Fibroblast of the conjunctiva (primary cell): ENCODE measurements around the gene DSCAML1.
A peak's percentile ranks its signal among the peaks of the same experiment; 100 is the strongest.

Experiments used
- DNase-seq: peaks from one replicate; pipeline ENCODE4 v3.0.0-alpha.2; 2010; ENCODE audit warnings: low read depth

The DSCAML1 gene, protein sequence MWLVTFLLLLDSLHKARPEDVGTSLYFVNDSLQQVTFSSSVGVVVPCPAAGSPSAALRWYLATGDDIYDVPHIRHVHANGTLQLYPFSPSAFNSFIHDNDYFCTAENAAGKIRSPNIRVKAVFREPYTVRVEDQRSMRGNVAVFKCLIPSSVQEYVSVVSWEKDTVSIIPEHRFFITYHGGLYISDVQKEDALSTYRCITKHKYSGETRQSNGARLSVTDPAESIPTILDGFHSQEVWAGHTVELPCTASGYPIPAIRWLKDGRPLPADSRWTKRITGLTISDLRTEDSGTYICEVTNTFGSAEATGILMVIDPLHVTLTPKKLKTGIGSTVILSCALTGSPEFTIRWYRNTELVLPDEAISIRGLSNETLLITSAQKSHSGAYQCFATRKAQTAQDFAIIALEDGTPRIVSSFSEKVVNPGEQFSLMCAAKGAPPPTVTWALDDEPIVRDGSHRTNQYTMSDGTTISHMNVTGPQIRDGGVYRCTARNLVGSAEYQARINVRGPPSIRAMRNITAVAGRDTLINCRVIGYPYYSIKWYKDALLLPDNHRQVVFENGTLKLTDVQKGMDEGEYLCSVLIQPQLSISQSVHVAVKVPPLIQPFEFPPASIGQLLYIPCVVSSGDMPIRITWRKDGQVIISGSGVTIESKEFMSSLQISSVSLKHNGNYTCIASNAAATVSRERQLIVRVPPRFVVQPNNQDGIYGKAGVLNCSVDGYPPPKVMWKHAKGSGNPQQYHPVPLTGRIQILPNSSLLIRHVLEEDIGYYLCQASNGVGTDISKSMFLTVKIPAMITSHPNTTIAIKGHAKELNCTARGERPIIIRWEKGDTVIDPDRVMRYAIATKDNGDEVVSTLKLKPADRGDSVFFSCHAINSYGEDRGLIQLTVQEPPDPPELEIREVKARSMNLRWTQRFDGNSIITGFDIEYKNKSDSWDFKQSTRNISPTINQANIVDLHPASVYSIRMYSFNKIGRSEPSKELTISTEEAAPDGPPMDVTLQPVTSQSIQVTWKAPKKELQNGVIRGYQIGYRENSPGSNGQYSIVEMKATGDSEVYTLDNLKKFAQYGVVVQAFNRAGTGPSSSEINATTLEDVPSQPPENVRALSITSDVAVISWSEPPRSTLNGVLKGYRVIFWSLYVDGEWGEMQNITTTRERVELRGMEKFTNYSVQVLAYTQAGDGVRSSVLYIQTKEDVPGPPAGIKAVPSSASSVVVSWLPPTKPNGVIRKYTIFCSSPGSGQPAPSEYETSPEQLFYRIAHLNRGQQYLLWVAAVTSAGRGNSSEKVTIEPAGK (N-terminal part only)

DNA sequence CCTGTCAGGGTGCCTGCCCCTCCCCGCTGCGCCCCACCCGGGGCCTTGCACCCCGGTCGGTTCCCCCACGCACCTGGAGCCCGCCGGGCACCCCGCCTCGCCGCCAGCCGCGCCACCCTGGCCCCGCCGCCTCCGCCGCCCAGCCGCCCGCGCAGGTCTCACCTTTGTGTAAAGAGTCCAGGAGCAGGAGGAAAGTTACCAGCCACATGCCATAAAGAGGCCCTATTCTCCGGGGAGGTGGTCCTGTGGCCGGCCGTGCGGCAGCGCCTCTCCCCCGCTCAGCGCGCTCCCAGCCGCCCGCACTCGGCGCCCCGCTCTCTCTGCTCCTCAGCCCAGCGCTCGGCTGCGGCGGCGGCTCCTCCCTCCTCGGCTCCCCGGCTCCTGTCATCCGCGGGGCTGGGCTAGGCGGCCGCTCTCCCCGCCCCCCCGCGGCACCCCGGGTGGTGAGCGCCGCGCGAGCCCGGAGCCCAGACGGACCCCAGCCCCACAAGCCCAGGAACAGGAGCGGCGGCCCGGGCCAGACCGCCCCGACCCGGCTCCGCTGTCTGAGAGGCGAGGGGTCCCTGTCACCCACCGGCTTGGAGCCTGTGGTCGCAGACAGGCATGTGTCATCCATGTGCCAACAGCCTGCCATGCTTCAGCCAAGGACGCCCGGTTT is at the start of gene DSCAML1:
Gene DSCAML1, minus strand, starts transcription at position 345 of the 658 bp plus-strand sequence. Its CDS starts 137 bp downstream, at position 208.
- DNase-seq, result no peak

DNA sequence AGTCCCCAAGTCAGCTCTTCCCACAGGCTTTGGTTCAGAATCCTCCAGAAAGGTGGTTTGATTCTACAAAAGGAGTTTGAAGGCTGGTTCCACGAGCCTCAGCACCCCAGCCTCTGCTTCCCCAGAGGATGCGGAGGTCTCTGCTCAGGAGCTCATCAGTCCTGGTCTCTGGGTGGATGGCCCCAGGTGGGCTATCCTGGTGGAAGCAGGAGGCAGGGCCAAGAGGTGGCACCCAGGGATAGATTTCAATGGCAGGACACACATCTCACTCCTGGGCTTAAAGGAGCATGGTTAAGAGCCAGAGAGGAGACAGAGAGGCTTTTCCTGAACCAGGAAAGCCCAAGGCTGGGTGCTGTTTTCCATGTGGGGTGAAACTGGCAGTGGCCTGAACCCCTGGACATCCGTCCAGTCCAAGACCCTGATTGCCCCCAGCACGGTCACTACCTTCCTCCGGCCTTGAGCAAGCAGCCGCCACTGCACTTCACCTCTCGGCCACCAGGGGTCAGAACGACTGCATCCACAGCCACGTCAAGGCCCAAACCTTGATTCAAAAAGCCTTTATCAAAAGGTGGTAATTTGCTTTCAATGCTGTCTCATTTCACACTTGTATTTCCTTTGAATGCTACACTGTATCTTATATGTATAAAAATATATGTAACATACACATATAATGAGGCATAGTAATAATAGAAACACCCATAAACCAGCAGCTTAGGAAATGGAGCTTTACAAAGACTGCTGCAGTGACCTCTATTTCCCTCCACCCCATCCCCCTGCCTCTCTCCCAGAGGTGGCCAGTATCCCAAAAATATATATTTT is 46.9 kb upstream of the DSCAML1 start:
- peak; percentile 49 for DNase-seq

DNA sequence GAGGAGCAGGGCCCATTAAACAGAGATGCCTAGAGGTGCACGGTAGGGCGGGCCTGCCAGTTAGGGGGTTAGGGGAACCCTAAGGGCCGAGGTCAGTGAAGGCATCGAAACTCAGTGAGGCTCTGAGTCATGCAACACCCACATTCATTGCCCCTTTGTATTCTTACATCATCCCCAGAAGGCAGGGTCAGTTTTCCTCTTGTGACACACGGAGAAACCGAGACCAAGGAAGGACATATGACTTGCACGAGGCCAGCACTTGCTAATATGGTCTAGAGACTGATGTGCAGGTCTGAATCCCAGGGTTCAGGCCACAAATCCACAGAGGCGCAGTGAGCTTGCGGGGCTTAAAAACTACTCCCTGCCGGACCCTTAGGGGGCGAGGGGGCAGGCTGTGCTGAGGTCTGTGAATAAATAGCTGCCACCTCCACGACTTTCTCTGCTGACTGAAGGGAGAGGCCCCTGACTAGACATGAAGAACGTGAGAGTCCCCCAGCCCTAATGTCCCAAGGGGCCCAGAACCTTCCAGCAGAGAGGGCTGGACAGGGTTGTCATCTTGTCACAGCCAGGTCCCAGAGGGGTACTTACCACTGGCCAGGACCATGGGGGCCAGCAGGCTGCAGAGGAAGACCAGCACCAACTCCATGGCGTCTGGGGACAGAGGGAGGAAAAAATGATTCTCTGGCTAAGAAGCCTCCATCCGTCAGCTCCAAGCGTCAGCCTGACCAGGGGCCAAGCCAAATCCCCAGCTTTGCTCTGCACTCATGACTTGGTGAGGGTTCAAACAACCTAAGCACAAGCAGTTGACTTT is 45.3 kb upstream of the DSCAML1 start:
- DNase-seq, result no peak

DNA sequence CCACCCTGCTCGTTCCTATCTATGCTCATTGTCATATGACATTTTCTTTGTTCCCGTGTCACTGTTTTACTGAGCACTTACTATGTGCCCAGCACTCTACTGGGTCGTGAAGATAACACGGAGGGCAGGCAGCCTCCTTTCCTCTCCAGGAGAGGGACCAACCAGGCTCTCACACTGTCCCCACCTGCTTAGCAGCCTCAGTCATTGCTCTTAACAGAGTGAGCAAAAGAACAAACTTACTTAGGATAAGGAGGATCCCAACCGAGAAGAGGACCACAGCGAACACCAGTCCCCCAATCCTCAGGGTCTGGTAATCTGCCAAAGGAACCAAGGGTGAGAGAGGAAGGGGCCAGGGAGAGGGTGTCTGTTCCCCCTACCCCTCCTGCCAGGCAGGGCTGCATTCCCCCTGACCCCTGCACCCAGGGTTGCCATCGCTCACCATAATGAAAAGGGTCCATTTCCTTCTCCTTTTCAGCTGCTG is 44.6 kb upstream of the DSCAML1 start:
- DNase-seq, result no peak

DNA sequence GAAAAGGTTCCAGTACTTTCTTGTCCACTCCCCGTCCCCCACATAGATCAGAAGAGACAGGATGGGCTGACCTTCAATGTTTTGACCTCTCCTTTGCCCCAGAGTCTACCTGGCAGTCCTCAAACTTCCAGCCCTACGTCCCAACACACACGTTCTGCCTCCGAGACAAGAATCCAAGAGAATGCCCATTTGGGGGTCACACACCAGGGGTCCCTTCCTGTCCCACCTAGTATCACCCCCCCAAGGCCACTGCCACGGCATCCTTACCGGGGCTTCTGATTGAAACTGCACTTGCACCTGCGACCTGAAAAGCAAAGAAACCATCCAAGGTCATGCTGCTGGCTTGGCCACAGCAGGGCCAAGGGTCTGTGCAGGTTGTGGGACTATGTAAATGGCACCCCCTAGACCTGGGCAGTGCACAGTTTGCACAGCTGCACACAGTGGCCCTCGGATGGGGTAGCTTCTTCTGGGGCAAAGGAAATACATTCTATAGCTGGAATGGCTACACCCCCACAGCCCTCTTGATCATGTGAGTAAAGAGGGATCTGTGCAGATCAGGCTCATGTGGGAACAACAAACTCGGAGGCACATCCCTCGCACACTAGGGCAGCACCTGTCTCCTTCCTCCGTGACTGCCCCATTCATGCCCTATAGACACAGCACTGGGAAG is 44.0 kb upstream of the DSCAML1 start:
- no peak for DNase-seq

DNA sequence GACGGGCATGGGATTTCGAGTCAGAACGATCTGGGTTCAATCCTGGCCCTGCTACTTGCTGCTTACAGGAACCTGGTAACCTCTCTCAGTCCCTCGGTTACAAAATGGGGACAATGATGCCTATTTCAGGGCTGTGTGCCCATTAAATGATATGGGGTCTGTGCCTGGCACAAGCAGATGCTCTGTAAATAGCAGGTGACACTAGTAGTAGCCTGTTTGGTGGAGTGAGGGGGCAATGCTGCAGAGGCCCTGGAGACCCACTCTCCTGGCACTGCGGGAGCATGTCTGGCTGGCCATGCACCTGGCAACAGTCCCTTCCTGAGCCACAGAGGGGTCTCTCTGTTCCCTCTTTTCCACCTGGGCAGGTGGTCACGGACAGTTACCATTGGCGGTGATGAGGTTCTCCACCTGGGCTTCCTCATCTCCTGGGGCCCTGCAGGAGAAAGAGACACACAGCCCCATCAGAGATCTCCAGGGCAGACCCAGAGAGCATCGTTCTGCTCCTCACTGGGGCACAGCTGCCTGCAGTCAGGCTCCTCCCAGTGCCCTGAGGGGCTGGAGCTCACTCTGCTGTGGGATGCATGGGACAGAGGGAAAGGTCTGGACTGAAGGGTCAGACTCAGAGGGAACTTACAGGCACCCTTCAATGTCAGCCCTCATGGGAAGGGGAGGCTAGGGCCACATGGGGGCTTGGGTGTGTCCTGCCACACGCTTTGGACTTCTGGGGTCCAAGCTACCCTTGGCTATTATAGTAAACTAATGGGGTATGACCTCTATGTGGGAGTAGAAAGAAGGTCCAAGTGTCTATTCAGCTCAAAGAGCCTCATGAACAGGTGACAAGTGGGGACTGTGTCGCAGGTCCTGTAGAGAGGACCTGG is 43.2 kb upstream of the DSCAML1 start:
- DNase-seq, result no peak

DNA sequence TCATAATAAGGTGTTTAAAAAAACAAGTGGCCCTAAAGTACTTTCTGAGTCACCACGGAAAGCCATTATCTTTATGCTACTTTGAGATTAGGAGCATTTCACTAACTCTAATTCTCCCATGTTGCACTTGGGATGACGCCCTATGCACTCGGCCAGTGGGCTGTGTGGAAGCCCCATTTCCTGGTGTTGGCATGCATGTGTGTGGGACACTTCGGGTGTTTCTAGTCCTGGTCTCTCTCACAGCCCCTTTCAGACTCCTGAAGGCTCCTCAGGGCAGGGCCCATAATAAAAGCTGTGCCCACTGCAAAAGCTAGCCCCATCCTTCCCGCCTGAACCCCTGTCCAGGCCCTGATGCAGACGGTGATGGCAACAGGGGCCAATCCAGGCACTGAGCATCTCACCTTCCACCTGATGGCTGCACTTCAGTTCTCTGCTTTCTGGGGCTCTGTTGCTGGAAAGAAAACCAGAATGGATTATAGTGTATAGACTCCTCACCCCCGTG is 42.4 kb upstream of the DSCAML1 start:
- no peak for DNase-seq

DNA sequence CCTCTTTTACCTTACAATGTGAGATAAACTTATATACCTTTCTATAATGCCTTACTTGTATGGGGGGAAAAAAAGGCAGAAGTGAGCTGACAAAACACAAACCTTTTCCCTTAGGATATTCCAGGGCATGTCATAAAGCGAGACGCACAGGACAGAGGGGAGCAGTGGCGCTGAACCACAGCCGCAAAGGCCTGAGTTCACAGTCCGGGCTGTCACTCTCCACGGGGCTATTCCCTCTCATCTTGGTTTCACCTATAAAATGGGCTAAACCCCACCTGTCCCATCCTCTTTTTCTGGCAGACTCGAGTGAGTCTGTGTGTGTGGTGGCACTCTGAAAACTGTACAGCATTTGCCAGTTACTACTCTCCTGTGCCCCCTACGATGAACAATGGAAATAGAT is 41.9 kb upstream of the DSCAML1 start:
- DNase-seq, result no peak

DNA sequence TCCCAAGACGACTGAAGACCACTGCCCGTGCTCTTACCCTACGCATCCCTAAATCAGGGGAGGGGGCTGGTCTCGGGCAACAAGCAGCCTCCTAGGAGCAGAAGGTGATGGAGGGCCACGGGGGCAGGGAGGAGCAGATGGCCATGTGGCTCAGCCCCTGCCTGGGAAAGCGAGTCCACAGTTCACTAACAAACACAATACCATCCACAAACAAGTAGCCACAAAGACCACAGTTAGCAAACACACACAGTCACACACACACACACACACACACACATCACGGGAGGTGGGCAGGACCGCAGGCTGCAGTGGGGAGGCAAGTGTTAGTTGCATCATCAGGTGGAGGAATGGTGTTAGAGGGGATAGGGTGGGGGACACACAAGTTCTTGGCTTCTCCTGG is 40.8 kb upstream of the DSCAML1 start:
- no peak for DNase-seq

DNA sequence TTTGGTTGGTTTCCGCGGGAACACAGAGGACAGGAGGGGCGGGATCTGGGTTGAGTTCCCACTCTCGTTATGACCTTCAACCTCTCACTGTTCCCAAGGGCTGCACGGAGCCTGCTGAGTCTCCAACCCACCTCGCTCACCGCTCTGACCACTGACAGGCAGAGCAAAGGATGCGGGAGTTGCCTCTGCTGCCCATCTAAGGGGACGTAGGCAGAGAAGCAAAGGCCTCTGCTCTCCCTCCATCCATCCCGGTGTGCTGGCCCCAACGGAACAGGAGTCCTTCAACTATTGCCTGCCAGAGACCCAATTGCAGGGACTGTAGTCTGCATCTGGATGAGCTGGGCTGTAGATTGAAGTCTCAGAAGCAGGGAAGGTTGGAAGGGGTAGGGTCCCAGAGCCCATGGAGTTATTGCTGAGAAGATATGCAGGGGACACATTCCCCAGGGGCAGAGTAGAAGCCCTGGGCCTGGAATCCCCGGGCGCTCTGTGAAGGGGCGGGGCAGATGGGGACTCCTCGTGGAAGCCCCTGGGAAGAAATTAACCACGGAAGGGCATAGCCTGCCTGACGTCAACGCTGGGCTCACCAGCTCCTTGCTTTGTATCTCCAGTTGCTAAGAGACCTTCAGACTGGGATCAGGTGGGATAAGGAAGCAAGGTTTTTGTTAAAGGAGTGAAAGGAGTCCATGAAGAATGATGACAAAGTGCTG is 40.2 kb upstream of the DSCAML1 start:
- no peak for DNase-seq

DNA sequence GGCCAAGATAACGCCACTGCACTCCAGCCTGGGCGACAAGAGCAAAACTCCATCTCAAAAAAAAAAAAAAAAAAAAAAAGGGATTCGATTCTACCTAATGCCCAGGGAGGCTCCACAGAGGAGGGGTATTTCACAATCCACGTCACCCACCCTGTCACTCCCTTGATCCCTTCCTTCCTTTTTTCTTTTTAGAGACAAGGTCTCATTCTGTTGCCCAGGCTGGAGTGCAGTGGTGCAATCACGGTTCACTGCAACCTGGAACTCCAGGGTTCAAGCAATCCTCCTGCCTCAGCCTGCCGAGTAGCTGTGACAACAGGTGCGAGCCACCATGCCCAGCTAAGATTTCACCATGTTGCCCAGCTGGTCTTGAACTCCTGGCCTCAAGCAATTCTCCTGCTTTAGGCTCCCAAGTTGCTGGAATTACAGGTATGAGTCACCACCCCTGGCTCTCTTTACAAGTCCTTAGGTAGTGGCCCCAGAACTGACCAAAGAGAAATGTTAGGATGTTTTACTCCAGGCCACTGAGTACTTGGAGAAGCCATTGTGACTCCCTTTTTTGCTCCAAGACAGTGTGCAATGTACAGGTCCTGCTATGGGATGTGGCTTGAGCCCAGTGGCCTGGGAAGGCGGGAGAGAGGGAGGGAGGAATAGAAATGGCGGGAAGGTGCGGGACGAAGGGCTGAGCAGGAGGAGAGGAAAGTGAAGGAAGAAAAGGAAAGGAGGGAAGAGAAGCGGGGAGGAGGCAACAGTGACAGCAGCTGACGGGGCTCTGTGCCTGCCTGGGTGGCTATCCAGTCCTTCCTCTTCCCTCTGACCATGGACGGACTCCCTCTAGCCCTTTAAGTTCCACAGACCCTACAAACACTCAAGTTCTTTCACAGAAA is 39.3 kb upstream of the DSCAML1 start:
- DNase-seq, result no peak

DNA sequence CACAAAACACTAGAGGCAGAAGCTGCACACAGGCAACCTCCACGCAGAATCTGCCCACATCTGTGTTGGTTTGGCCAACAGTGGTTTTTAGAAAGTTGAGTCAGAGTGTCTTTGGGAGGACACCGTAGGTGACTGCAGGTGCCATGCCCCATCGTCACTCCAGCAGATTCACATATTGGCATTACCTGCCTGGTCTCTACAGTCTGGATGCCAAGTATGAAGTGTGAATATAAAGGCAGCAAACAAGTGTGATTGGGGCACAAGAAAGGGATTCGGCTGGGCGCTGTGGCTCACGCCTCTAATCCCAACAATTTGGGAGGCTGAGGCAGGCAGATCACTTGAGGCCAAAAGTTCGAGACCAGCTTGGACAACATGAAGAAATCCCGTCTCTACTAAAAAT is 38.6 kb upstream of the DSCAML1 start:
- no peak for DNase-seq

DNA sequence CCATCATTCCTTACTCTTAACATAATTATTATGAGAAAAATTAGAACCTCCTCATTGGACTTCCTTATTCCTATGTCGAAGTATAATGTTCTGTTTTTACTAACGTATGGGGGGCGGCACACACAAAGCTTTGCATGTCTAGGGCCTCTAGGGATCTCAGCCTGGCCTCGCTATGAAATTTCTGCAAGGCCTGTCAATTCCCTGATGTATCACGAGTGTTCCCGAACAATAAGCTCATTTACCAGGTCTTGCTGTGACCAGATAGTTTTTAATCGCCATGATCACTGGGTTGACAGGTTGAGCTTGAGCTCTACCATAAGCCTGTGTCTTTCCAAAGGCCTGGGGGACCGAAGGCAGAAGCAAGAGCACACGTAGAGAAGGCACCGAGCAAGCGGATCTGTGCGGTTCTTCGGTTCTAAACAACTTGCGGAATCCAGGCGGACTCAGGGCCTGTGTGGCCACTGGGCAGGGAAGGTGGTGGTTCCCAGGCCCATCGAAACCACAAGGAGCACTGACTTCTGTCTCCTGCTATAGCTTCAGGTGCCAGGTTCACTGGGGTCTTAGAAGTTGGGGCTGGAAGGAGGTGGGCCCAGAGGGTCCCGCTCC is 37.9 kb upstream of the DSCAML1 start:
- no peak for DNase-seq

DNA sequence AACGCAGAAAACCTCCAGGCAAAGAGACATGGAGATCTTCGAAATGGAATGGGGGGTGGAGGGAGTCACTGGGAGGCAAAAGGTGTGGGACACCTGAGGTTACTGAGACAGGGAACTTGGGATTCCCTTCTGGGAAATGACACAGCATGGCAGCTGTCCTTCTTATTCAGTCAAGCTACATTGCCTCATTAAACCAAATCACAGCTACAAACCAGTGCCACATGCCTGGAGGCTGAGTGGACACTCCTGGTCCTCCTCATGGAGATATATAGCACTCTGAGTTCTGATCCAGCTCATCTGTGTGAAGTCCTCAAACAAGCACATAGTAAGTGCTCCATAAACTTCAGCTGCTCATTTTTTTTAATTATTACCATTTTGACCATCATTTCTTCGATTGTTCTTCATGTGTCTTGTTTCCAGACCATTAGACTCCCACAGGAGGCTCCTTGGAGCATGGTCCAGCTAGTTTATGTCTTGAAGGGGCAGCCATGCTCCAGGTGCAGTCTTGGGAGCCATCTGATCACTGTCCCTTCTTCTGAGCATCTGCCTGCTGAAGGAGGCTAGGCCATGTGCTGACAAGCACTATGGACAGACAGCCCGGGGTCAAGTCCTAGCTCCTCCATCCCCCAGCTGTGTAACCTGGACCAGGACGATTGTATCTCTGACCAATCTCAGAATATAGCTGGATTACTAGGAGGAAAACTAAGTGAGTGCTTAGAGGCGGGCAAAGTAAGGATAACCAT is 37.2 kb upstream of the DSCAML1 start:
- no peak for DNase-seq

DNA sequence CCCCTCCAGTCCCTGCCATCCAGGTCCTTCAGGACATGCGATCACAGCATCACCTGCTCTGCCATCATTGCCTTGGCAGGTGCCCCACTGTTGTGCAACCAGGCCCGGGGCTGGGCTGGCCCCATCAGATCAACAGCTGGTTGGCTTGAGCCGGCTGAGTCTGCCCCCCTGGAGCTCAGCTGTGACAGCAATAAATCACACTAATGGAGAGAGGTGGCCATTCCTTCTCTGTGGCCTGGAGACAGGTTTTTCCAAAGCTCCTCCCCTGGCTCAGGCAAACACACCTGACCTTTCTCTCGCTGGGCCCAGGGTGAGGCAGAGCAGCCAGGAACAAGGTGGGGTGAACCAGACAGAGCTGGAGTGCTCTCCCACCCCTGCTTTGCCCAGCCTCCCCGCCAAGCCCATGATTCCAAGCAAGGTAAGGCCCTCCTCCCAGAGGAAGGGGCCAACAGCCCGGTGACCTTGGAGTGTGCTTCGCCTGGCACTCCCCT is 36.4 kb upstream of the DSCAML1 start:
- no peak for DNase-seq
